Esophagus muscularis mucosa (tissue), 4 donors: ENCODE data around the gene GPR151. TPM values are rescaled to one million over a fixed set of nuclear protein-coding genes. Genes with fewer than 3 reads are reported as not detected.

ENCODE experiments used
- DNase-seq: peaks from one replicate; pipeline ENCODE4 v3.0.0-alpha.2; 2017; ENCODE audit errors: extremely low spot score
- H3K27ac ChIP-seq, 4 donors: fragments of 200-600 bp; sonication (generic); replicated peaks in 1 of 4; 1 replicate in 3 of 4; 2 replicates in 1 of 4; pipeline ENCODE4 v1.5.1; 2016 to 2019; ENCODE audit warnings: mild to moderate bottlenecking in 1 of 4
- H3K27me3 ChIP-seq, 4 donors: fragments of 200-600 bp; sonication (generic); one replicate each; pipeline versions ENCODE4 v1.5.1 to v1.6.0; 2016 to 2019
- H3K36me3 ChIP-seq, 4 donors: fragments of 200-600 bp; sonication (generic); one replicate each; pipeline ENCODE4 v1.5.1; 2016 to 2019
- H3K4me1 ChIP-seq, 4 donors: fragments of 200-600 bp; sonication (generic); one replicate each; pipeline ENCODE4 v1.5.1; 2016 to 2019
- H3K4me3 ChIP-seq, 4 donors: fragments of 200-600 bp; sonication (generic); 1 replicate in 2 of 4; 2 replicates in 2 of 4; pipeline ENCODE4 v1.5.1; 2016 to 2019; ENCODE audit warnings: mild to moderate bottlenecking in 4 of 4, moderate library complexity in 1 of 4
- H3K9me3 ChIP-seq, 4 donors: fragments of 200-600 bp; sonication (generic); 1 replicate in 3 of 4; 2 replicates in 1 of 4; pipeline ENCODE4 v1.5.1; 2016 to 2019
- EP300 ChIP-seq: sonication (generic); formaldehyde crosslinking; IDR thresholded peaks from one replicate; pipeline ENCODE4 v1.6.1; 2017; ENCODE audit warnings: antibody characterized with exemption
- POLR2A ChIP-seq: fragments of 450-650 bp; IDR thresholded peaks from one replicate; pipeline ENCODE4 v1.6.1; 2017; ENCODE audit warnings: antibody characterized with exemption, moderate library complexity, mild to moderate bottlenecking, low read depth
- POLR2AphosphoS5 ChIP-seq, 2 donors: sonication (generic); formaldehyde crosslinking; IDR thresholded peaks; one replicate each; pipeline ENCODE4 v1.6.1; 2017; ENCODE audit warnings: antibody characterized with exemption in 2 of 2
- whole genome bisulfite sequencing: methylation state at CpG from one replicate; pipeline ENCODE4 v1.1.5; 2018; 5-methylcytosine and 5-hydroxymethylcytosine counted together
- intact Hi-C: fragments of 100-400 bp; cut with DNase I; formaldehyde crosslinking; loops from one replicate; pipeline ENCODE4 v1.15.1; 2023
- total RNA-seq, 4 donors: library from RNA; depleted of rRNA; stranded (reverse); fragments of >200 nt; gene quantifications; one replicate each; pipeline versions ENCODE4 v1.1.0 to v1.2.1, GENCODE V29; 2016
- TF ChIP-seq, protein P1 (sequence below), 3 experiments: fragments of 200-600 bp in 2 of 3; fragments of 450-650 bp in 1 of 3; sonication (generic) in 2 of 3; IDR thresholded peaks; one replicate each; pipeline ENCODE4 v1.5.1; 2017 to 2019; ENCODE audit warnings: antibody characterized with exemption in 3 of 3, mild to moderate bottlenecking in 2 of 3, moderate library complexity in 1 of 3

The GPR151 gene
- total RNA-seq, 4 donors from 2014 or later: not detected

DNA sequence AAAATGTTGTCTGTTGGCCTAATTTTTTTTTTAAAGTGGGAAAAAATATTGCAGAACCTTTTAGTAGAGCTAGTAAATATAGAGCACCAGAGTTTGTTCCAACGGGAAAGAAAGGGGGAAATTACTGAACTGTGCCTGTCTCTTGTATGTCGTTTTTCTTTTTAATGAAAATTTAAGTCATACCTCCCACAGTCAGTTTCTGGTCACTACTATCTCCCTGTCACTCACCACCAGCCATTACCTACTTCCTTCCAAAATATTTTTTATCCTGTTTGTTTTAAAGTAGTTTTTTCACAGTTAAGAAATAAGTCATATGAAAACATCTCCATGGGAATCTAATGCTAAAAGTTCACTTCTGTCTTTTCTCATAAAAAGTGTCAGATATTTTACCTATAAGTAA, 21.3 kb downstream of the GPR151 start:
- H3K27me3 ChIP-seq: no peaks in the 10 kb centered on the region
- TF ChIP-seq, protein P1, sequence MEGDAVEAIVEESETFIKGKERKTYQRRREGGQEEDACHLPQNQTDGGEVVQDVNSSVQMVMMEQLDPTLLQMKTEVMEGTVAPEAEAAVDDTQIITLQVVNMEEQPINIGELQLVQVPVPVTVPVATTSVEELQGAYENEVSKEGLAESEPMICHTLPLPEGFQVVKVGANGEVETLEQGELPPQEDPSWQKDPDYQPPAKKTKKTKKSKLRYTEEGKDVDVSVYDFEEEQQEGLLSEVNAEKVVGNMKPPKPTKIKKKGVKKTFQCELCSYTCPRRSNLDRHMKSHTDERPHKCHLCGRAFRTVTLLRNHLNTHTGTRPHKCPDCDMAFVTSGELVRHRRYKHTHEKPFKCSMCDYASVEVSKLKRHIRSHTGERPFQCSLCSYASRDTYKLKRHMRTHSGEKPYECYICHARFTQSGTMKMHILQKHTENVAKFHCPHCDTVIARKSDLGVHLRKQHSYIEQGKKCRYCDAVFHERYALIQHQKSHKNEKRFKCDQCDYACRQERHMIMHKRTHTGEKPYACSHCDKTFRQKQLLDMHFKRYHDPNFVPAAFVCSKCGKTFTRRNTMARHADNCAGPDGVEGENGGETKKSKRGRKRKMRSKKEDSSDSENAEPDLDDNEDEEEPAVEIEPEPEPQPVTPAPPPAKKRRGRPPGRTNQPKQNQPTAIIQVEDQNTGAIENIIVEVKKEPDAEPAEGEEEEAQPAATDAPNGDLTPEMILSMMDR (IDR thresholded peaks at IDR 0.05): no peak
- TF ChIP-seq EP300 (no peak), POLR2A (no peak)
- no peak for DNase-seq
- peaks cover 3 to 49% (median 15%) of the 10 kb centered on the region in 4 donors for H3K36me3 ChIP-seq
- peaks cover 0 to 6% (median 0%) of the 10 kb centered on the region in 4 donors for H3K4me1 ChIP-seq
- no peak overlapping the region for H3K4me3 ChIP-seq
- no peak overlapping the region for H3K27ac ChIP-seq
- H3K9me3 ChIP-seq: no peaks in the 10 kb centered on the region
- WGBS: 84% methylated on average over 2 of the region's 2 CpGs
- intact Hi-C loops: no loop called here

DNA sequence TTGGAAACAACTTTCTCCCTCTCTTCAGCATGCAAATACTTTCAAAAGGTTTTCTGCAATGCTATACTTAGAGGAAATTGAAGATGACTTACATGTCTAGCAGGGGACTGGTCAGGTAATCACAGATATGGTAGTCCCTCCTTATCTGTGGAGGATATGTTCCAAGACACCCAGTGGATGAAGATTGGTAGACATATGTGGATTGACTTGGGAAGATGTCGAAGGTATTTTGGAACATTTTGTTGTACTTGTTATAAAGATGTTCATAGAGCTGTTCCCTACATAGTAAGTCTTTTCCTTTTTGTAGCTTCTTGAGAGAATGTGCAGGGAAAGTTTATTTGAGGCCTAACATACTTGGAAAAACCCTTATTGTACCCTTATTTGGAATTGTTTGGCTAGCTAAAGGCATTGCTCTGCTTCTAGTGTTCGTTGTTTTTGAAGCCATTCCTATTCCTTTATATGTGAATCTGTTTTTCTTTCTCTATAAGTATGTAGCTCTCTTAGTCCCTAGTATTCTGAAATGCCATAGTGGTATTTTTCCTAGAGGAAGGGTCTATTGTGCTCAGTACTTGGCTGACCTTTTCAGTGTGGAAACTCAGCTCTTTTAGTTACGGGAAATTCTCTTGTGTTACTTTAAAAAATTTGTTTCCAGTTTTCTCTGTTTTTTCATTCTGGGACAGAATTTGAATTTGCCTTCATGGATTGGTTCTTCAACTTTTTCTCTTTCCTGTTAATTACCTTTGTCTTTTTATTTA, 25.7 kb downstream of the GPR151 start:
- TF ChIP-seq, protein P1 (IDR thresholded peaks at IDR 0.05): no peak
- TF ChIP-seq EP300 (no peak), POLR2AphosphoS5 (IDR thresholded peaks at IDR 0.05) (no peak), POLR2A (no peak)
- Histone ChIP-seq H3K27ac (no peak overlapping the region), H3K27me3 (no peaks in the 10 kb centered on the region), H3K36me3 (peaks cover 0 to 48% (median 25%) of the 10 kb centered on the region in 4 donors), H3K4me3 (no peak overlapping the region), H3K9me3 (no peaks in the 10 kb centered on the region), H3K4me1 (peaks cover 0 to 6% (median 0%) of the 10 kb centered on the region in 4 donors)
- 57% methylated on average over 3 of the region's 3 CpGs for WGBS
- intact Hi-C loops: no loop called here
- DNase-seq: no peak

GRCh38 chr5:146484714-146485391, 31.1 kb downstream of the GPR151 start:
- Histone ChIP-seq H3K9me3 (no peaks in the 10 kb centered on the region), H3K27ac (no peak overlapping the region), H3K4me1 (no peaks in the 10 kb centered on the region), H3K27me3 (no peaks in the 10 kb centered on the region), H3K4me3 (no peak overlapping the region), H3K36me3 (peaks cover 20 to 81% (median 60%) of the 10 kb centered on the region in 4 donors)
- intact Hi-C loops: no loop called here
- TF ChIP-seq POLR2A: no peak
- TF ChIP-seq, protein P1 (IDR thresholded peaks at IDR 0.05): no peak
- TF ChIP-seq POLR2AphosphoS5 (IDR thresholded peaks at IDR 0.05): no peak
- no peak for TF ChIP-seq EP300
- no peak for DNase-seq

GRCh38 chr5:146482775-146483174, 33.2 kb downstream of the GPR151 start:
- TF ChIP-seq POLR2A (no peak), EP300 (no peak), POLR2AphosphoS5 (IDR thresholded peaks at IDR 0.05) (no peak)
- TF ChIP-seq, protein P1 (IDR thresholded peaks at IDR 0.05): no peak
- intact Hi-C loops: no loop called here
- Histone ChIP-seq H3K27me3 (no peaks in the 10 kb centered on the region), H3K4me3 (no peak overlapping the region), H3K4me1 (no peaks in the 10 kb centered on the region), H3K36me3 (peaks cover 20 to 78% (median 53%) of the 10 kb centered on the region in 4 donors), H3K27ac (no peak overlapping the region), H3K9me3 (no peaks in the 10 kb centered on the region)
- WGBS: 91% methylated on average over 2 of the region's 2 CpGs
- no peak for DNase-seq
